ENCODE data around the gene KAZN.
A peak's percentile ranks its signal among the peaks of the same experiment; 100 is the strongest.

KAZN gene

GRCh38 chr1:15042866-15043265 is 444.4 kb downstream of the KAZN start:
- no peak for DNase-seq (ENCODE audit: low read depth)
- no peak overlapping the region for H3K4me3 ChIP-seq (ENCODE audit: low read depth, low read length)
- no peak for TF ChIP-seq CTCF (IDR thresholded peaks at IDR 0.05; ENCODE audit: control insufficient read depth, extremely low read depth, insufficient read depth)

DNA sequence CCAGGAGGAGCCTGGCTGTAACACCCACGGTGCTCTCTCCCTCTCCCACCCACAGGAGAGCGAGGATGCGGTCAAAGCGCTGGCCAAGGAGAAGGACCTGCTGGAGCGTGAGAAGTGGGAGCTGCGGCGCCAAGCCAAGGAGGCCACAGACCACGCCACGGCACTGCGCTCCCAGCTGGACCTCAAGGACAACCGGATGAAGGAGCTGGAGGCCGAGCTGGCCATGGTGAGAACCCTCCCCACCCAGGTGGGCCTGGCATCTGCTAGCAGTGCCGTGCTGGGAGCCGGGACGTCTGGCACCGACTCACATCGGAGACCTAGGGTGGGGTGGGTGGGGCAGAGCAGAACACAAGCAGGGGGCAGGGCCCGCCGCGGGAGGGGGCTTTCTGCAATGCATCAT is 445.4 kb downstream of the KAZN start:
- H3K4me3 ChIP-seq (ENCODE audit: low read depth, low read length): no peak overlapping the region
- TF ChIP-seq CTCF (IDR thresholded peaks at IDR 0.05; ENCODE audit: control insufficient read depth, extremely low read depth, insufficient read depth): no peak
- no peak for DNase-seq (ENCODE audit: low read depth)

GRCh38 chr1:15045123-15045522 is 446.6 kb downstream of the KAZN start:
- TF ChIP-seq CTCF (IDR thresholded peaks at IDR 0.05; ENCODE audit: control insufficient read depth, extremely low read depth, insufficient read depth): no peak
- no peak overlapping the region for H3K4me3 ChIP-seq (ENCODE audit: low read depth, low read length)
- no peak for DNase-seq (ENCODE audit: low read depth)

DNA sequence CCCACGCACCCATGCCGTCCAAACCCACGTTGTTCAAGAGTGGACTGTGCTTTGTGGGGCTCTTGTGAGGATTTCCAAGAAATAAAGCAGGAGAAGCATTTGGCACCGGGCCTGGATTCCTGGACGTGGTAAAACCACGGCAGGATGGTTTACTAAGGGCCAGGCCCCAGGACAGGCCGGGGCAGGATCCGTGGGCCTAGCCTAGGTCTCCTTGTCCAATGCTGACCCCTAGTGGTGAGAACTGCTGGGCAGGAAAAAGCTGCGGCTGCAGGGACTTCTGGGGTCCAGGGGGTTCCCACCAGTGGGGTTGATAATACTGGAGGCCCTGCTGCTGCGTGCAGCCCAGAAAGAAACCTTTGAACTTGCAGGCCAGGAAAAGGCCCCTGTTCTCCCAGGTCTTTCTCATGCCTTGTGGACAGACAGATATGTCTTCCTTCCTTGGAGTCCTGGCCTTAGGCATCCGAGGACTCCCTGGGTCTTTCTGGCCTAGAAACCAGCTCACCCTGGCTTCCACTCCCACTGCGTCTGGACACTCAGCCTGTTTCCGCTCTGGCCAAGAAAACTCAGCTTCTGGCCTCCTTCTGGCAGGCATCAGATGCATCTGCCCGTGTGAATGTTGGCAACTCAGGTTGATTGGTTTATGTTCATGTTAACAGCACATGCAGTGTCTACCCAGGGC is 448.1 kb downstream of the KAZN start:
- peak; percentile 30 for DNase-seq (ENCODE audit: low read depth)
- no peak overlapping the region for H3K4me3 ChIP-seq (ENCODE audit: low read depth, low read length)
- TF ChIP-seq CTCF (IDR thresholded peaks at IDR 0.05; ENCODE audit: control insufficient read depth, extremely low read depth, insufficient read depth): peak; percentile 67

- no peak overlapping the region for H3K4me3 ChIP-seq (ENCODE audit: low read depth, low read length)
- no peak for DNase-seq (ENCODE audit: low read depth)
- no peak for TF ChIP-seq CTCF (IDR thresholded peaks at IDR 0.05; ENCODE audit: control insufficient read depth, extremely low read depth, insufficient read depth)
Observed at GRCh38 chr1:15047237-15047636, 448.8 kb downstream of the KAZN start.

- H3K4me3 ChIP-seq (ENCODE audit: low read depth, low read length): no peak overlapping the region
- DNase-seq (ENCODE audit: low read depth): no peak
- no peak for TF ChIP-seq CTCF (IDR thresholded peaks at IDR 0.05; ENCODE audit: control insufficient read depth, extremely low read depth, insufficient read depth)
Observed at GRCh38 chr1:15048437-15048980, 450.0 kb downstream of the KAZN start.

- H3K4me3 ChIP-seq (ENCODE audit: low read depth, low read length): no peak overlapping the region
- DNase-seq (ENCODE audit: low read depth): no peak
- no peak for TF ChIP-seq CTCF (IDR thresholded peaks at IDR 0.05; ENCODE audit: control insufficient read depth, extremely low read depth, insufficient read depth)
Observed at GRCh38 chr1:15049067-15049466, 450.6 kb downstream of the KAZN start.

Data from LNCaP clone FGC (cell line).